Measurements from ENCODE around the gene DOCK1.
A peak's percentile ranks its signal among the peaks of the same experiment; 100 is the strongest.

The DOCK1 gene

DNA sequence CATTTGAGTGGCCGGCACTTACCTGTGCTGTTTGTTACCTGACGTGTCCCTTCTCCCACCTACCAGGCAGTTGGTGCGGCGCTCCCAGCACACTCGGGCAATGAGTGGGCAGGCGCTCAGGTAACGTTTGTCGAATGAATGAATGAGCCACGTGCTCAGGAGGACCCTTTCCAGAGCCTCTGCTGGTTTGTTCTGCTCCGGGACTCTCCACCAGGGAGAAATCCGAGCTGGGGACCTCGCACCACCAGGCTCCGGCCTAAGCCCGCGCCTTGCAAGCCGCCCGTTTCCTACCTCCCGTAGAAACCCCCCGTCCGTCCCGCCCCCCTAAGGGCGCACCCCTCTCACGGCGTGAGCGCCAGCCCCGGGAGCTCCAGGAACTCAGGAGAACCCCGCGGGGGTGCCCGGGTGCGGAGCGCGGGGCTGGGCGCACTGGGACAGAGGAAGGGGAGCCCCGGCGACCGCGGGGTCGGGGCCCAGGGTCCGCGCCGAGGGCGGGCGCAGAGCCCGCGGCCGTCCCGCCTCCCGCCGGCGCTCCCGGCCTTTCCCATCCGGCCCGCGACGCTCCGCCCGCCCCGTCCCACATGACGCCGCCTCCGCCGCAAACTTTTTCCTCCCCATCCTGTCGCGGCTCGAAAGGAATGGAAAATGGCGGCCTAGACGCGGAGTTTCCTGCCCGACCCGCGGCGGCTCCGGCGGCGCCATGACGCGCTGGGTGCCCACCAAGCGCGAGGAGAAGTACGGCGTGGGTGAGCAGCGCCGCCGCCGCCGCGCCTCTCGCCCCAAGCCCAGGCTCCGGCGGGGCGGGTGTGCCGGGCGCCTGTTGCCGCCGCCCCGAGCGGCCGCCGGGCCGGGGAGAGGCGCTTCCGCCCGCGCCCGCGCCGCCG lies at the start of gene DOCK1:
TSS of gene DOCK1 (plus strand) at position 611 of the 884 bp plus-strand sequence. CDS start at position 701, 90 bp downstream.
- DNase-seq: peak; percentile 70
- Histone ChIP-seq H3K27me3 (ENCODE audit: insufficient read depth, low read depth, severe bottlenecking) (no peaks in the 10 kb centered on the region), H3K9me3 (ENCODE audit: severe bottlenecking) (no peaks in the 10 kb centered on the region), H3K36me3 (no peaks in the 10 kb centered on the region), H3K27ac (peak within 1 kb of the TSS; percentile 52; the same call in 1 of the 2 replicates), H3K4me3 (ENCODE audit: low read depth, low read length) (peak within 1 kb of the TSS; percentile 72)
- TF ChIP-seq, protein P1, sequence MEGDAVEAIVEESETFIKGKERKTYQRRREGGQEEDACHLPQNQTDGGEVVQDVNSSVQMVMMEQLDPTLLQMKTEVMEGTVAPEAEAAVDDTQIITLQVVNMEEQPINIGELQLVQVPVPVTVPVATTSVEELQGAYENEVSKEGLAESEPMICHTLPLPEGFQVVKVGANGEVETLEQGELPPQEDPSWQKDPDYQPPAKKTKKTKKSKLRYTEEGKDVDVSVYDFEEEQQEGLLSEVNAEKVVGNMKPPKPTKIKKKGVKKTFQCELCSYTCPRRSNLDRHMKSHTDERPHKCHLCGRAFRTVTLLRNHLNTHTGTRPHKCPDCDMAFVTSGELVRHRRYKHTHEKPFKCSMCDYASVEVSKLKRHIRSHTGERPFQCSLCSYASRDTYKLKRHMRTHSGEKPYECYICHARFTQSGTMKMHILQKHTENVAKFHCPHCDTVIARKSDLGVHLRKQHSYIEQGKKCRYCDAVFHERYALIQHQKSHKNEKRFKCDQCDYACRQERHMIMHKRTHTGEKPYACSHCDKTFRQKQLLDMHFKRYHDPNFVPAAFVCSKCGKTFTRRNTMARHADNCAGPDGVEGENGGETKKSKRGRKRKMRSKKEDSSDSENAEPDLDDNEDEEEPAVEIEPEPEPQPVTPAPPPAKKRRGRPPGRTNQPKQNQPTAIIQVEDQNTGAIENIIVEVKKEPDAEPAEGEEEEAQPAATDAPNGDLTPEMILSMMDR (IDR thresholded peaks at IDR 0.05; ENCODE audit: low read depth, low read length): no peak

DNA sequence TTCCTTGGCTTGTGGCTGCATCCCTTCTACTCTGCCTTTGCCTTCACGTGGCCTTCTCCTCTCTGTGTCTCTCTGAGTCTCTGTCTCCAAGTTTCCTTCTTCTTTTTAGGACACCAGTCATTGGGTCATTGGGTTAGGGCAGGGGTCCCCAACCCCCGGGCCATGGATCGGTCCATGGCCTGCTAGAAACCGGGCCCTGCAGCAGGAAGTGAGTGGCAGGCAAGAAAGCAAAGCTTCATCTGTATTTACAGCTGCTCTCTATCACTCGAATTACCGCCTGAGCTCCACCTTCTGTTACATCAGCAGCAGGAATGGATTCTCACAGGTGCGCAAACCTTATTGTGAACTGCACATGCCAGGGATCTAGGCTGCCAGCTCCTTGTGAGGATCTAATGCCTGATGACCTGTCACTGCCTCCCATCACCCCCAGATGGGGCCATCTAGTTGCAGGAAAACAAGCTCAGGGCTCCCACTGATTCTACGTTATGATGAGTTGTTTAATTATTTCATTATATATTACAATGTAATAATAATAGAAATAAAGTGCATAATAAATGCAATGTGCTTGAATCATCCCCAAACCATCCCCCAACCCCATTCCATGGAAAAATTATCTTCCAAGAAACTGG lies 47.9 kb upstream of the DOCK1 start:
- DNase-seq: no peak
- H3K36me3 ChIP-seq: no peaks in the 10 kb centered on the region
- H3K27ac ChIP-seq: no peak overlapping the region
- no peaks in the 10 kb centered on the region for H3K27me3 ChIP-seq (ENCODE audit: insufficient read depth, low read depth, severe bottlenecking)
- no peaks in the 10 kb centered on the region for H3K9me3 ChIP-seq (ENCODE audit: severe bottlenecking)
- TF ChIP-seq, protein P1 (IDR thresholded peaks at IDR 0.05; ENCODE audit: low read depth, low read length): no peak
- H3K4me3 ChIP-seq (ENCODE audit: low read depth, low read length): no peak overlapping the region

DNA sequence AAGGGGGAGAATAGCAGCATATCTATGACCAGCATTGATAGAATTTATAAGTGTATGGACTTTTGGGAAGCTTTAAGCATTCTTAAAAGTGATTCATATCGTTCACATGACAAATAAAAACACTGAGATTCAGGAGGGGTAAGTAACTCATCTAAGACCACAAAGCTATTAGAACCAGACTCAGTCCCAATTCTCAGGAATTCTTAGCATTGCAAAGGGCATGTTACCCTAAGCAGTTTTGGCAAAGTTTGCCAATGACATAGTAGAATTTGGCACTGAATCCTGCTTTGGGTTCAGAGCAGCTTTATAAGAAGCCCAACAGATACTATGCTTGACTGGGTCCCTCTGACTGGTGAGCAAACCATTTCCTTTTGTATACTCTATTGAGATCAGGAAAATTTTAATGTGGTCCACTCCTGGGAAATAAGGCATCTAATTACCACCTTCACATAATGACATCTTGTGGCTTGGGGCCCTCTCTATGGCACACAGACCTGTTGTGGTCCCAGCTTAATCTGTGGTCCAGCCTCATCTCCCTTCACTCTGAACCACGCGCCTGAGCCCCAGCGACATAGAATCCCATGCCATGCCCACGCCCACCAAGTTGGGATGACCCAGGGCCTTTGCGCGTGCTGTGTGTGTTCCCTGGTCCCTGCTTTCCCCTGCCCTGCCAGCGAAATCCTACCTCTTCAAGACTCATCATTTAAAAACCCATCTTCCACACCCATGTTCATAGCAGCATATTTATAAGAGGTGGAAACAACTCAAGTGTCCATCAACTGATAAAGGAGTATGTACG lies 37.5 kb upstream of the DOCK1 start:
- DNase-seq: no peak
- Histone ChIP-seq H3K9me3 (ENCODE audit: severe bottlenecking) (no peaks in the 10 kb centered on the region), H3K27me3 (ENCODE audit: insufficient read depth, low read depth, severe bottlenecking) (no peaks in the 10 kb centered on the region), H3K4me3 (ENCODE audit: low read depth, low read length) (no peak overlapping the region), H3K27ac (no peak overlapping the region), H3K36me3 (no peaks in the 10 kb centered on the region)
- TF ChIP-seq, protein P1 (IDR thresholded peaks at IDR 0.05; ENCODE audit: low read depth, low read length): no peak

DNA sequence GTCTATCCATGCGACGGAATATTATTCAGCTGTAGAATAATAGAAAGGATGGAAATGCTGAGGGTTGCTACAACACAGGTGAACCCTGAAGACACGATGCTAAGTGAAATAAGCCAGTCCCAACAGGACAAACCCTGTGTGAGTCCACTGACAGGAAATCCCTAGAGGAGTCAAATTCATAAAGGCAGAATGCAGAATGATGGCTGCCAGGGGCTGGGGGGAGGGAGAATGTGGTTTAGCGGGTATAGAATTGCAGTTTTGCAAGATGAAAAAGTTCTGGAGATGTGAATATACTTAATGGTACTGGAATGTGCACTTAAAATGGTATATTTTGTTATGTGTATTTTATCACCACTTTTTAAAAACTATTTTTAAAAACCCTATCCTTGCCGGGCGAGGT lies 36.9 kb upstream of the DOCK1 start:
- H3K27ac ChIP-seq: no peak overlapping the region
- DNase-seq: no peak
- no peaks in the 10 kb centered on the region for H3K27me3 ChIP-seq (ENCODE audit: insufficient read depth, low read depth, severe bottlenecking)
- TF ChIP-seq, protein P1 (IDR thresholded peaks at IDR 0.05; ENCODE audit: low read depth, low read length): no peak
- H3K9me3 ChIP-seq (ENCODE audit: severe bottlenecking): no peaks in the 10 kb centered on the region
- H3K36me3 ChIP-seq: no peaks in the 10 kb centered on the region
- H3K4me3 ChIP-seq (ENCODE audit: low read depth, low read length): no peak overlapping the region

DNA sequence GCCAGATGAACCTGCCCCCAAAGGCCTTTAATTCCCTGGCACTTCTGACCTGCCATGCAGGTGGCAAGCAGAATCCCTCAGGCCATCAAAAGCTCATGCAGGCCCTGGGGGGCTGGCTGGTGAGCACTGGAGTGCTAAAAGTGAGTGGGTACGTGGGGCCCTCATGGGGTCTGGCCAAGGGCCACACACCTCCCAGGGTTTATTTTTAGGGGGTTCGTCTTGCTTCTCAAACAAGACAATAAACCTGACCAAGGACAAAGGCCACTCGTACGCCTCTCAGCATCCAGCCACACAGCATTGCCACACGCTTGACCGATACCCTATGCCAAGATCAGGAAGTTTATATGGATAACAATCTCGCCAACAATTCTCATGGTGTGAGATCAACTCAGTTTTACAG lies 33.1 kb upstream of the DOCK1 start:
- no peak overlapping the region for H3K27ac ChIP-seq

More for the DNA sequence above, 33.1 kb upstream of the DOCK1 start:
- Histone ChIP-seq H3K9me3 (ENCODE audit: severe bottlenecking) (no peaks in the 10 kb centered on the region), H3K36me3 (no peaks in the 10 kb centered on the region), H3K27me3 (ENCODE audit: insufficient read depth, low read depth, severe bottlenecking) (no peaks in the 10 kb centered on the region), H3K4me3 (ENCODE audit: low read depth, low read length) (no peak overlapping the region)
- TF ChIP-seq, protein P1 (IDR thresholded peaks at IDR 0.05; ENCODE audit: low read depth, low read length): no peak
- no peak for DNase-seq

All from WERI-Rb-1 (cell line).